ENCODE measurements around the gene LSM6. TPM values are rescaled to one million over a fixed set of nuclear protein-coding genes. Genes with fewer than 3 reads are reported as not detected.
A peak's percentile ranks its signal among the peaks of the same experiment; 100 is the strongest.

LSM6 gene
- total and polyA plus RNA-seq, 2 donors from 2014 or later, result 24.3 to 36.7 TPM

GRCh38 chr4:146165221-146165620, 10.3 kb upstream of the LSM6 start:
- Histone ChIP-seq H3K9ac (ENCODE audit: low read length in 3 of 3) (no peak overlapping the region), H3K4me3 (ENCODE audit: low read length in 3 of 3) (no peak overlapping the region), H3K36me3 (ENCODE audit: control insufficient read depth in 2 of 3, insufficient read depth in 3 of 3, low read length in 3 of 3) (no peaks in the 10 kb centered on the region), H3K27me3 (ENCODE audit: control insufficient read depth, insufficient read depth, low read length) (no peaks in the 10 kb centered on the region), H3K4me1 (ENCODE audit: control insufficient read depth in 2 of 3, insufficient read depth in 2 of 3, low read depth in 1 of 3, low read length in 3 of 3) (no peaks in the 10 kb centered on the region), H3K27ac (ENCODE audit: low read depth in 2 of 2, low read length in 2 of 2) (no peak overlapping the region), H3K9me3 (ENCODE audit: control insufficient read depth in 2 of 3, insufficient read depth in 1 of 3, low read length in 3 of 3) (peaks cover 2 to 10% (median 5%) of the 10 kb centered on the region in 3 donors)
- FAIRE-seq (no peak), DNase-seq (no peak)
- intact Hi-C loops (cut with DNase I), result no loop called here
- no peak for TF ChIP-seq CTCF (IDR thresholded peaks at IDR 0.05; ENCODE audit: borderline replicate concordance, extremely low read depth, insufficient read depth)

GRCh38 chr4:146165840-146166239, 9.7 kb upstream of the LSM6 start:
- intact Hi-C loops (cut with DNase I), result no loop called here
- no peak for TF ChIP-seq CTCF (IDR thresholded peaks at IDR 0.05; ENCODE audit: borderline replicate concordance, extremely low read depth, insufficient read depth)
- DNase-seq, result no peak
- no peak overlapping the region for H3K9ac ChIP-seq (ENCODE audit: low read length in 3 of 3)
- H3K9me3 ChIP-seq (ENCODE audit: control insufficient read depth in 2 of 3, insufficient read depth in 1 of 3, low read length in 3 of 3), result peaks cover 2 to 10% (median 5%) of the 10 kb centered on the region in 3 donors
- no peaks in the 10 kb centered on the region for H3K27me3 ChIP-seq (ENCODE audit: control insufficient read depth, insufficient read depth, low read length)
- no peak overlapping the region for H3K4me3 ChIP-seq (ENCODE audit: low read length in 3 of 3)
- no peaks in the 10 kb centered on the region for H3K4me1 ChIP-seq (ENCODE audit: control insufficient read depth in 2 of 3, insufficient read depth in 2 of 3, low read depth in 1 of 3, low read length in 3 of 3)
- H3K27ac ChIP-seq (ENCODE audit: low read depth in 2 of 2, low read length in 2 of 2), result no peak overlapping the region
- no peaks in the 10 kb centered on the region for H3K36me3 ChIP-seq (ENCODE audit: control insufficient read depth in 2 of 3, insufficient read depth in 3 of 3, low read length in 3 of 3)
- FAIRE-seq, result no peak

GRCh38 chr4:146170149-146170548, 5.4 kb upstream of the LSM6 start:
- Histone ChIP-seq H3K9me3 (ENCODE audit: control insufficient read depth in 2 of 3, insufficient read depth in 1 of 3, low read length in 3 of 3) (no peaks in the 10 kb centered on the region), H3K4me3 (ENCODE audit: low read length in 3 of 3) (no peak overlapping the region), H3K27me3 (ENCODE audit: control insufficient read depth, insufficient read depth, low read length) (no peaks in the 10 kb centered on the region), H3K4me1 (ENCODE audit: control insufficient read depth in 2 of 3, insufficient read depth in 2 of 3, low read depth in 1 of 3, low read length in 3 of 3) (no peaks in the 10 kb centered on the region), H3K36me3 (ENCODE audit: control insufficient read depth in 2 of 3, insufficient read depth in 3 of 3, low read length in 3 of 3) (no peaks in the 10 kb centered on the region), H3K27ac (ENCODE audit: low read depth in 2 of 2, low read length in 2 of 2) (no peak overlapping the region), H3K9ac (ENCODE audit: low read length in 3 of 3) (no peak overlapping the region)
- FAIRE-seq, result no peak
- no peak for DNase-seq
- TF ChIP-seq CTCF (IDR thresholded peaks at IDR 0.05; ENCODE audit: borderline replicate concordance, extremely low read depth, insufficient read depth), result no peak
- intact Hi-C loops (cut with DNase I), result no loop called here

GRCh38 chr4:146176891-146177290, 1.4 kb downstream of the LSM6 start:
- Histone ChIP-seq H3K27ac (ENCODE audit: low read depth in 2 of 2, low read length in 2 of 2) (no peak overlapping the region), H3K9me3 (ENCODE audit: control insufficient read depth in 2 of 3, insufficient read depth in 1 of 3, low read length in 3 of 3) (no peaks in the 10 kb centered on the region), H3K4me1 (ENCODE audit: control insufficient read depth in 2 of 3, insufficient read depth in 2 of 3, low read depth in 1 of 3, low read length in 3 of 3) (peaks cover 0 to 12% (median 12%) of the 10 kb centered on the region in 3 donors), H3K36me3 (ENCODE audit: control insufficient read depth in 2 of 3, insufficient read depth in 3 of 3, low read length in 3 of 3) (no peaks in the 10 kb centered on the region), H3K9ac (ENCODE audit: low read length in 3 of 3) (peak overlapping the region in 1 of 3 donors; percentile 77), H3K27me3 (ENCODE audit: control insufficient read depth, insufficient read depth, low read length) (no peaks in the 10 kb centered on the region), H3K4me3 (ENCODE audit: low read length in 3 of 3) (peak overlapping the region in 2 of 3 donors; percentile 47 to 84)
- no peak for TF ChIP-seq CTCF (IDR thresholded peaks at IDR 0.05; ENCODE audit: borderline replicate concordance, extremely low read depth, insufficient read depth)
- DNase-seq, result no peak
- no peak for FAIRE-seq
- intact Hi-C loops (cut with DNase I), result no loop called here
